Effector CD4-positive, alpha-beta T cell (primary cell): ENCODE measurements around the gene NUS1.
A peak's percentile ranks its signal among the peaks of the same experiment; 100 is the strongest.
"Not testable (repeated sequence)": the region's sequence is repeated elsewhere in the genome, so short reads cannot be mapped to it uniquely, and the experiment has no call there.

Experiments used
- DNase-seq: peaks from one replicate; pipeline ENCODE4 v3.0.0-alpha.2; 2020
- total RNA-seq: gene quantifications from one replicate; lab custom pipeline; 2026; lab: John Stamatoyannopoulos, UW

Gene NUS1
- total RNA-seq, result 48.2 reads per million, percentile 67 among the genes with 10 or more reads in this experiment

DNA sequence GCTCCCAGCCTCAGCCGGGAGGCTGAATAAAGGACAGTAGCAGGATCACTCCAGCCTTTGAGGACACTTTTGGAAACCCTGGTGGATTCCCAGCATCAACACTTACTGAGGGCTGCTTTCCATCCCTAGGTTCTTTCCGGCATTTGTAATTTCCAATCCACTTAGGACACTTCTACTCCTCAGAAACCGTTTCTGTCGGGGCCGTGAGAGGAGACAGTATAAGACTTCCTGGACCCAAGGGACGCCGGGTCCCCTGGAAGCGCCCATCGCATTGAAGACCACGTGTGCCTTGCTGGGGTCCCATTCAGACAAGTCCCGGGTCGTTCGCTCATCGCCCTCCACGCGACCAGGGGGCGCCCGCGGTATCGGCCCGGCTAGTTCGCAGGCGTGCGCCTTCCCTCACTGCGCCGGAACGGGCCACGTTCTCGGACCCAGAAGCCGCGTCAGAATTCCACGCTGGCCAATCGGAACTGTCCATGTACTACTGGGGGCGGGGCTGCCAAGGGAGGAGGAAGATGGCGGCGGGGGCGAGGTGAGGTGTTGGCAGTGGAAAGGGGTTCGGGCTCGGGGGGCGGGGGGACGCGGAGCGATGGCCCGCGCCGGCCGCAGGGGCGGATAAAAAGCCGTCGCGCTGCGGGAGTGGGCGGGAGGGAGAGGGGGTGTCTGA lies at the start of gene NUS1:
TSS of gene NUS1 (plus strand) at position 479 of the 667 bp plus-strand sequence. CDS start 202 bp downstream, outside the sequence.
- DNase-seq, result peak; percentile 98

DNA sequence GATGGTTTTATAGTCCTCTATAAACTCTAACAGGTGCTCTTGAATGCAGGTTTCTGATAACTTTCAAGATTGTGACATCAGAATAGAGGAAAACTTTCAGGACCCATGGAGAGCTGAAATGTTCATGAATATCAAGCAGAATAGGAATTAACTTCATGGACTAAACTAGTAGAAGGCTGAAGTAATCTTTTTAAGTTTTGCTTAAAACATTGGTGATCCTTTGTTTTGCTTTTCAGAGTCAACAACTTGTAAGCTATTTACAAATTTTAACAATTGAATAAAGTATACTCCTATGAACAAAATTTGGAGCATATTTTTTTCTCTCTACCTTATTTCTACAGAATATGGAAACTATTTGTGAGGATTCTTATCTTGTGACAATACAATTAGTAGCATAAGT lies 47.7 kb upstream of the NUS1 start:
- DNase-seq, result no peak

DNA sequence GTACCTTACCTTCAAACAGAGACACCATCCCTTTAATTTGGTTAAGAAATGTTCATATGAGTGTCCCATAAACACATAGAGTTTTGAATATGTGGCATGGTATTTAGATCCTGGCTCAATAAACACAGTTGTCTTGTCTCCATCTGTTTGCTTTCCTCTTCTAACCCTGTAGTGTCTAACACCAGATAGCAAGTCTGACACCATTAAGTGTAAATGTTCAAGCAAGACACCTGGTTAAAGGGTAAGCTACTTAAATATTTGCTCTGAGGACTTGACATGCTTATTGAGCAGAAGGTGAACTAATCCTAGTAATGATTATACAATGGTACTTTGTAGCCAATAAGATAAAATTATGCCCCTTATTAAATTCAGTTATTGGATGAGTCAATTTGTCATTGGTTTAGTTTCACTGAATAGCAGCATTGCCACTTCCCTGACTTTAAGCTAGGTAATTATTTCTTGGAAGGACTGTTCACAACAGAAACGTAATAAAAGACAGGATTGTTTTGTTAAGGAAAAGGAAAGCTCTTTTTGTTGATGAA lies 46.1 kb upstream of the NUS1 start:
- no peak for DNase-seq

DNA sequence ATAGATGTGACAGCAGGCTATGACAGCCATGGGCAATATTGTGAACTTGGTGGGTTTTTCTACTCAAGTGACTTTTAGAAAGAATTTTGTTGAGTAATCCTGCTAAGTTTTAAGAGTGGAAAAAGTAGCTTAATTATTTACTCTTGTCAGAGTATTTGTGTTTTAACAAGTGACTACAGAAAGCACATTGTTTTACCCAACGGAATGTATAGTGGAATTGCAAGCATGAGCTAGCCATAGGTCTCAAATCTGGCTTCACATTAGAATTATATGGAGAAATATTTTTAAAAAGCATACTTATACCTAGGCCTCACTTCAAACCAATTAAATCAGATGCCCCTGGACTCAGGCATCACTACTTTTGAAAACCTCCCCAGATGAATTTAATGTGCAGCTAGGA lies 37.5 kb upstream of the NUS1 start:
- no peak for DNase-seq

DNA sequence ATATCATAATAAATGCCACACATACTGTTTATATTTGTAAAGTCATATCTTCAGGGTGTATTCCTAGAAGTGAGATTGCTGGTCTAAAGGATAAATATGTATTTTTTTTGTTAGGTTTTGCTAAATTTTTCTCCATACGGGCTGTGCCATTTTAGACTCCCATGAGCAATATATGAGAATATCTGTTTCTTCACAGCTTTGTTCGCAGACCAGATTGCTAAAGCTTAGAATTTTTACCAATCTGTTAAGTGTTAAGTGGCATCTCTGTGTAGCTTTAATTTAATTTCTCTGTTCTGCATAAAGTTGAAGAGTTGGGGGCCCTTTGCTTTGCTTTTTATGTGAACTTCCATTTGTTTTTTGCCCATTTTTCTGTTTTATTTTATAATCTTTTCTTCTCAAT lies 32.3 kb upstream of the NUS1 start:
- no peak for DNase-seq

DNA sequence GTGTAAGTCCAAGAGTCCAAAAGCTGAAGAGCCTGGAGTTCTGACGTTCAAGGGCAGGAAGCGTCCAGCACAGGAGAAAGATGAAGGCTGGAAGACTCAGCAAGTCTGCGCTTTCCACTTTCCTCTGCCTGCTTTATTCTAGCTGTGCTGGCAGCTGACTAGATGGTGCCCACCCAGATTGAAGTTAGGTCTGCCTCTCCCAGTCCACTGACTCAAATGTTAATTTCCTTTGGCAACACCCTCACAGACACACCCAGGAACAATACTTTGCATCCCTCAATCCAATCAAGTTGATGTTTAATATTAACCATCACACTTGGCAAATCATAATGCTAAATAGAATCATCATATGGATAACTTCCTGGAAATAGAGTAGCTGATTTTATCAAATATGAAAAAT lies 23.3 kb upstream of the NUS1 start:
- DNase-seq, result not testable (repeated sequence)

DNA sequence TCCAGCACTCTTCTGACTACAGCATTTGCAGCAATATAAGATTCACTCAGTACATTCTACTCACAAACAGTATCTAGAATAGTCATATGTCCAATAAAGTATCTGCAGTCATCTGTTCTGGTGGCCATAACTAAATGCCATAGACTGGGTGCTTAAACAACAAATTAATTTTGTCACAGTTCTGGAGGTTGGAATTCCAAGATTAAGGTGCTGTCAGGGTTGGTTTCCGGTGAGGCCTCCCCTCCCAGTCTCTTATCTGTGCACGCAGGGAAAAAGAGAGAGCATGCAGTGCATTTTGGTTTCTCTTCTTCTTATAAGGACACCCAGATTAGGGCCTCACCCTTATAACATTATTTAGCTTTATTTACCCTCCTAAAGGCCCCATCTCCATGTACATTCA lies 21.3 kb upstream of the NUS1 start:
- no peak for DNase-seq

DNA sequence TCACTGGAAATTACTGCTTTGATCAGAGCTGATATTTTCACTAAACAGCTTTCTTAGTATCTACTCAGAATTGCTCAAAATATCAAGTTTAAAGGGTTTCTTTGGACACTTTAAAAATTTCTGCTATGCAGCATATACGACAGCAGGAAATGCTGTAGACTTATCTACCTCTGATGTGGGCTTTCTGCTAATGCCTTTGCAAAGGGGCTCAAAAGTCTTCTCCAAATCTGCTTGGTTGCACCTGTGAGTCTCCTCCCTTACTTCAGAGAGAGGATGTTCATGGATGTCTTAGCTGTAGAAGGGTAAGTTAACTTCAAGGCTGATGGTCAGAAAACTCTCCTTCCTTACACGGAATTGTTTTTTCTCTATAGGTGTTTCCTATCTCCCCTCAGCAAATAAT lies 19.9 kb upstream of the NUS1 start:
- DNase-seq, result no peak

DNA sequence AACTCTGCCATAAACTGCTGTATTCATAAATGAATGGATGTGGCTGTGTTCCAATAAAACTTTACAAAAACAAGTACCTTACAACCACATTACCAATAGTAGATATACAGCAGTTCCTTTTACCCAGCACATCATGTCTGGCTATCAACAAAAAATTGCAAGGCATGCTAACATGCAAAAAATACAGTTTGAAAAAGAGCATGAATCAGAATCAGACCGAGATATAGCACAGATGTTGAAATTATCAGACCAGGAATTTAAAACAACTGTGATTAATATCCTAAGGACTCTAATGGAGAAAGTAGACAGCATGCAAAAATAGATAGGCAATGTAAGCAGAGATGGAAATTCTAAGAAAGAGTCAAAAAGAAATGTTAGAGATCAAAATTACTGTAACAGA lies 8.4 kb upstream of the NUS1 start:
- DNase-seq, result no peak

DNA sequence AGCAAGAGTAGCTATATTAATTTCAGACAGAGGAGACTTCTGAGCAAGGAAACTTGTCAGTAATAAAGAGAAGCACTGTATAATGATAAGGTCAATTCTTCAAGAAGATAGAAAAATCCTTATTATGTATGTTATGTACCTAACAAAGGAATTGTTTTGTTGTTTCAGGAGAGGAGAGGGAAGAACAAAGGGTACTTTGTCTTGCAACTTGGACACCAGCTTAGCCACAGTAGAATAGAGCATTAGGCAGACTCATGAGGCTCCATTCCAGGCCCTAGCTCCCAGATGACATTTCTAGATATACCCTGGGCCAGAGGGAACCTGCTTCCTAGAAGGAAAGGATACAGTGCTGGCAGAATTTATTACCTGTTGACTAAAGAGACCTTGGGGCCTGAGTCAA lies 6.5 kb upstream of the NUS1 start:
- DNase-seq, result no peak

DNA sequence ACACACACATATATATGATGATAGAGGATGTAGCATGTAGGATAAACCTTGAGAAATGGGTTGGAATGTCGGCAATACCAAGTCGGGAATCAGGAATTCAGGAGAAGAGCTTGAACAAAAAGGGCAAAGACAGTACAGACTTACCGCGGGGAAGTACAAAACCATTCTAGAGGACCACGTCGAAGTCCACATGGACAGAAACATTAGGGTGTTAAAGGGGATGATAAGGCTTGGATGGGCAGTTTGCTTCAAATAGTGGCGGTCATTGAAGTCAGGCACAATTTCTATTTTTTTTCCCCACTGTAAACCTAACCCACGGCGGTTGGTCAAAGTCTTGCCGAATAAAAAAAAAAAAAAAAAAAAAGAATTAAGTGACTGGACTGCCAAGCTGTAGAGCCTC lies 766 bp upstream of the NUS1 start:
- no peak for DNase-seq

DNA sequence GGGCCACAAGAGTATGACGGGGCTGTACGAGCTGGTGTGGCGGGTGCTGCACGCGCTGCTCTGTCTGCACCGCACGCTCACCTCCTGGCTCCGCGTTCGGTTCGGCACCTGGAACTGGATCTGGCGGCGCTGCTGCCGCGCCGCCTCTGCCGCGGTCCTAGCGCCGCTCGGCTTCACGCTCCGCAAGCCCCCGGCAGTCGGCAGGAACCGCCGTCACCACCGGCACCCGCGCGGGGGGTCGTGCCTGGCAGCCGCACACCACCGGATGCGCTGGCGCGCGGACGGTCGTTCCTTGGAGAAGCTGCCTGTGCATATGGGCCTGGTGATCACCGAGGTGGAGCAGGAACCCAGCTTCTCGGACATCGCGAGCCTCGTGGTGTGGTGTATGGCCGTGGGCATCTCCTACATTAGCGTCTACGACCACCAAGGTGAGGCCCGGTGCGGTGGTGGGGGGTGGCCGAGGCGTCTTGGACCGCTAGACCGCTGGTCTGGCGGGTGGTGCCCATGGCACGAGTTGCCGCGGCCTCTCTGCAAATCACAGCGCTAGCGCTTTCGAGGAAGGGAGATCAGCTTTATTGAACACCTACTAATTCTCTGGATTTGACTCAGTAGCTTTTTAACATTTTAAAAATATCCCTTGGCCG lies 511 bp downstream of the NUS1 start:
- DNase-seq, result not testable (repeated sequence)

DNA sequence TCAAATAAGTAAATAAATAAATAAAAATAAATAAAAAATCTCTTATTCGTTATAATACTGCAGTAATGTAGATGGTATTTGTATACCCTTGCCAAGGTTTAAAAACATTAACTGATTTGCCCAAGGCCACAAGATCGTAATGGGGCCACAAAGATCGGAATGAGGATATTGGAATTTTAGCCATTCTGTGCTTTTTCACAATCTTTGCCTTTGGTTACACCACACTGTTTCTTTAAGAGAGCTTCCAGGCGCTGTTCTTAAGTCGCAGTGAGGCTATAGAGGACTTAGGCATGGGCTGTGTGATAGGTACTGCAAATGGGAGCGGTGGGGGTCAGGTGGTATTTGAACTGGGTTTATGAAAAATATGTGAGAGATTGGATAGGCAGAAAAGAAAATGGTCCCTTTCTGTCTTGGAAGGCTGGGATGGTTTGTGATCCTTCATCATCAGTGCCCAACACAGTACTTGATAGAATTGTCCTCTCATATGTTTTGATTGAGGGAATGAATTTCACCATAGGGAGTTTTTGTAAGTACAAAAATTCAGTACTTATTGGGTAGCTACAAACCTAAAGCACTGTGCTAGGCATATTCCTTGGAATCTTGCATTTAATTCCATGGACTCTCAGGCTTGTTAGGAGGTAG lies 1.4 kb downstream of the NUS1 start:
- DNase-seq, result no peak

DNA sequence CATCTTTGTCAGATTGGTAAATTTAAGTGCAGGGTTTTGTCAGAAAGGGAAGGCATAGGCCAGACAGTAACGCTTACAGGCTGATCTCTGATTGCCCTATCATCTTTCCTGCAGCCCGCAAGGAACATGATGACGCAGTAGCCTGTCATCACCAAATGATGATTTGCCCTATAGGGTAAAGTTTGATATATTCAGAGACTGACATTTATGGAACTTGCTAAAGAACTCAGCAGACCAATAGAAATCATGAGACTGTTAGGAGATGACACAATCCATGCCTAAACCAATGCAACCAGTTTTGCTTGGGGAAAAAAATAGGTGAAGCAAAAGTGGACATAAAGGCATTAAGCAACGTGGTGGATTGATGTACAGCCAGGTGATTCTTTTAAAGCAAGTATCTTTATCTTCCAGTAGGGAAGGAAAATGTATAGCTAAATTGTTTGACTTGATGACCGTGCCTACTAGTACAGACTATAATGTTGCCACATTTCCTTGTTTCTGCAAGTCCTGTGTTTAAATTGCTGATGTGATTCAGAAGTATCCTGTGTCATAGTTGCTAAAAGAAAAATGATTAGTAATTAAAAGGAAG lies 2.4 kb downstream of the NUS1 start:
- no peak for DNase-seq

DNA sequence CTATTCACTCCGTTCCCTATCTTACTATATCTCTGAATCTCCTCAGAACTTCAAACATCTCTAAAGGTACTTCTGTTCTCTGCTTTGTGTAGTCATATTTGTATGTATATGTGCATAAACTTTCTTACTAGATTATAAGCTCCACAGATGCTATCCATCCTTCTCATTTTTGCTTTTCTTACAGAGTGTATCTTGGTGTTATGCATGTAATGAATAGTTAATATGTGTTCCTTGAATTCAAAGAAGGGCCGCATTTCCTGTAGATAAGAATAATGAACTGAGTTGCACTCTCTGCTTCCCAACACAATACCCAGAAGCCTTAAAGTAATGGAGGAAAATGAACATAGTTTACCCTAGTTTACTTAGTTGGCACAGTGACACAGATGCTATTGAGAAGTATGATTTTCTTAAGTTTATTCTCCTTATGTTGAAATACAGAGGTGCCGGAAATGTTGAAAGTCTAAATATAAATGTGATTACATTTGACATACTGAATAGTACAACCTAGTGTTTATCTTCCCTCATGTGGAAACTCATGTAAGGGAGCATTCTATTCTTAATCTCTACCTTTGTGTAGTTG lies 6.0 kb downstream of the NUS1 start:
- DNase-seq, result no peak

DNA sequence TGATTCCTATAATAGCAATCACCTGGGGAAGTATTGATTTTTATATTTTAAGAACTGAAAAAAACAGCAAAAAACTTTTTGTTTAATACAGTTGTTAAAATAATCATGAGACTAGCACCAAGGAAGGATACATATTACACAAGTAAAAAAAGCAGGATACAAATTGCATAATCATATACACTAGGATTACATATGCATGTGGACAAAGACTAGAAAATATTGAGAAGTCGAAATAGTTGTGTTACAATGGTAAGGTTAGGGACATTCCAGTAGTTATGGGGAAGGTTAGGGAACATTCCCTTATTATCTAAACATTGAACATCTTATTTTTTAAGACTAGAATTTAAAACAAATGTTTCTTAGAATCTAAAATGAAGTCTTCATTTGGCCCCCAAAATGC lies 9.5 kb downstream of the NUS1 start:
- no peak for DNase-seq

DNA sequence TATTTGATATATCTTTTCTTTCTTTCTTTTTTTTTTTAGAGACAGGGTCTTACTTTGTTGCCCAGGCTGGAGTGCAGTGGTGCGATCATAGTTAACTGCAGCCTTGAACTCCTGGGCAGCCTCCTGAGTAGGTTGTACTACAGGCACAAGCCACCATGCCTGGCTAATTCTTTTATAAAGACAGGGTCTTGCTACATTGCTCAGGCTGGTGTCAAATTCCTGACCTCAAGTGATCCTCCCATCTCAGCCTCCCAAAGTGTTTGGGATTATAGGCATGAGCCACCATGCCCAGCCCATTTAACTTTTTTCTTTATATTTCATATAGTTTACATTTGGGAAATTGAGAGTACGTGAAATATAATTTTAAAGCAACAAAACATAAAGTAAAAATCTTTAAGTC lies 10.1 kb downstream of the NUS1 start:
- DNase-seq, result no peak

DNA sequence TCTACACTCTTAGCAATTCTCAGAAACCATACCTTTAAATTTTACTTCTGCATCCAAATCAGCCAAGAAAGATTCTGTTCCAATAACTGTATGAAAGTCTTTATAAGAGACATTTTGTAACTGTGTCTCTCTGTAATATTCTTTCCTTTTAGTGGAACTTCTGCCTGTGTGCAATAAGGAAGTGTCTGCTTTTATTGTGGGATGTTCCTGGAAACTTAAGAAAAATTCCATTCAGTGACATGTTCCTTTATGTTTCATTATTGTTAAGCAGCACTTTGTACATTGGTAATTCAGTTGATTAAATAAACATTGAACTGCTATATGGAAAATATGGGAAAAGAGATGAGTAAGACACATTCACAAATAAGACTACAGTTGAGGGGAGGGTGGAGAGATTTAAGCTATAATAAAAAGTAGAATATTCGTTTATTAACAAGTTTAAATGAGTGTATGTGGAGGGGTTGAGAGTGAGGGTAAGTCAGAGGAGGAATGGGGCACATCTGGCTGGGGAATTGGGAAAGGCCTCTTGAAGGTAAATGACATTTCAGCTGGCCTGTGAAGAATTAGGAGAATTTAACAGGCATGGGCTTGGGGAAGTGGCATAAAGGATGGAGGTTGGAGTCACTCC lies 11.9 kb downstream of the NUS1 start:
- DNase-seq, result no peak

DNA sequence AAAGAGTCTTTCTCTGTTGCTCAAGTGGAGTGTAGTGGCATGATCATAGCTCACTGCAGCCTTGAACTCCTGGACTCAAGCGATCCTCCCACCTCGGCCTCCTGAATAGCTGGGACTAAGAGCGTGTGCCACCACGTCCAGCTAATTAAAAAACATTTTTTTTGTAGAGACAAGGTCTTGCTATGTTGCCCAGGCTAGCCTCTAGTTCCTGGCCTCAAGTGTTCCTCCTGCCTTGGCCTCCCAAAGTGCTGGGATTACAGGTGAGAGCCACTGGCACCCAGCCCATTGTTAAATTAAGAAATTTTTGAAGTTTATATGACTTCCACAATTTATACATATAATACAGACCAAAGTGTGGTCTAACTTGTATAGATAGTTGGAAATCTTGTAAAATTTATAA lies 14.3 kb downstream of the NUS1 start:
- DNase-seq, result not testable (repeated sequence)

DNA sequence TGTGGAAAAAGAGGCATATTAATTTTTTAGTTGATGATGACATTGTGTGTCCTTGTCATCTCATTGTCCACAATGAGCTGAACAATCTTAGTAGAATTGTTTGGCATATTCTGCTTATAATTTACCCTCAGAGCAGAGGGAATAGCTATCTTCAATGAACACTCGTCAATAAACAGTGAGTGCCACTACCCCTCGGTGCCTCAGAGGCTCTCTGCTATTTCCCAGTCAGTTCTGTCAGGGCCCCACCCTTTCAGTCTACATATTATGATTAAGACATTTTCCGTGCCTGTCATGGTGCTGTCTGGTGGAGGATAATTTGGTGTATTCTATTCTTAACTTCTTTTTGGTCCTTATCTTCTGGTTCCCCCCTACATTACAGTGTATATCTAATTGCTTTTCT lies 31.2 kb downstream of the NUS1 start:
- DNase-seq, result no peak

DNA sequence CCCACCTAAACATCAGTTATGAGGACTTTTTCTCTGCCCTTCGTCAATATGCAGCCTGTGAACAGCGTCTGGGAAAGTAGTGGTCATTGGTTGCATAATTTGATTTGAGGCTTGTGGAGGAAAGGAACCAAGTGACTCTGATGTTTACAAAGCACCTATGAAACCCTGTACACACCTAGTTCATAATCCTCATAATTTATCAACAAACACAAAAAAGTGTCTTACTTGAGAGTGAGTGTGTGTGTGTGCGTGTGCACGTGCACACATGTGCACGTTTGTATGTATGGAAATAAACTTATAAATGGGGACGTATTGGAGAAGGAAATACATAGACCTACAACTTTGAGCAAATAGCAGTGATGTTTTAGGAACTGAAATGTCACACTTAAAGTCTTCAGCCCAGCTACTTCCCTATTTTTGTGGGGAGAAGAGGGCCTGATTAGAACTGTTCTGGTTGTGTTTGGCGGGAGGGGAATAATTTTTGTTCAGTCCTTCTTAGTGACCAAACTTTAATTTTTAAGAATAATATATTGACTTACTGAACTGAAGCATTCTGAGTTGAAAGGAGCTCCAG lies 31.8 kb downstream of the NUS1 start:
- not testable (repeated sequence) for DNase-seq

DNA sequence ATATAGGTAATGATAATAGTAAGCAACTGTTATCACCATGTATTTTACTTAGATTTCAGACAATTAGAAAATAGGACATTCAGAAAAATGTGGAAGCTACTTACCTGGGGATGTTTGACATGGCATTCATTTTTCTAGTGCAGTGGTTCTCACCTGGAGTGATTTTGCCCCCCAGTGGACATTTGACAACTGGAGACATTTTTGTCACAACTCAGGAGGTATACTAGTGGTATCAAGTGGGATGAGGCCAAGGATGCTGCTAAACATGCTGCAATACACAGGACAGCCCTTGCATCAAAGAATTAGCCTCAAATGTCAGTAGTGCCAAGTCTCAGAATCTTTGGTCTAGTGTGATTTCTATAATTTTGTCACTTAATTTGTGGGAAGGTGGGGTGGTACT lies 36.1 kb downstream of the NUS1 start:
- no peak for DNase-seq
